NCI-H187 treated with DMSO at 0.1 percent for 48 hours (cell line): Measurements from ENCODE around the gene BSDC1.

Experiments used
- DNase-seq: peaks from one replicate; lab custom pipeline; 2025; lab: John Stamatoyannopoulos, UW

BSDC1 gene

DNA sequence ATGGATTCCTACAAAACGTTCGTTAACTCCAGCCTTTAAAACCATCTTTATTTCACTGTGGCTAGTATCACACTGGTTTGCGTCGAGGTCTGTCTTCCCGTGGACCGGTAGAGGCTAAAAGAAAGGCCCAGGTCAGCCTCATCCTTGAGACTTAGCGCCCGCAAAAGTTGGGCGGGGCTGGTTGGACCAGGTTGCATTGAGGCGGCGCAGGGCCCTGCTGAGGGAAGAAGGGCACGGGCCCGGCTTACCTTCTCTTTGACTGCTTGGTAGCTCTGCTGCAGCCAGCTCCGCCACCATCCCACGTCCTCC, 455 bp downstream of the BSDC1 start:
- no peak for DNase-seq

- DNase-seq, result no peak
Observed at GRCh38 chr1:32393136-32393535, 1.1 kb downstream of the BSDC1 start.

DNA sequence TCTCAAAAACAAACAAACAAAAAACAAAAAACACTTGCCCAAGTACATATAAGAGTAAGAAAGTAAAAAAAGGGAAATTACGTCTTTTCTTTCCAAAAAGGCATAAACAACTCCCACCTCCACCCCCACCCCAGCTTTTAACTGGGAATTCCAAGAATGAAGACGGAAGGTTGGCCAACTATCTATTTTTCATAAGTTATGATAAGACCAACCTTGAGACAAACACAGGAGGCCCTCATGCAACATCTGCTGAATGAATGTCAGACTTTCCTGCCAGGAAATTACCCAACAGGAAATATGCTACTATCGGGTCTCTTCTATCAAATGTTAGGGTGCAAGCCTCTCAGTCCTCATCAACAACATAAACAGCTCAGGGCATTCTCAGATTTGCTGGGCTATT, 1.9 kb downstream of the BSDC1 start:
- no peak for DNase-seq

DNA sequence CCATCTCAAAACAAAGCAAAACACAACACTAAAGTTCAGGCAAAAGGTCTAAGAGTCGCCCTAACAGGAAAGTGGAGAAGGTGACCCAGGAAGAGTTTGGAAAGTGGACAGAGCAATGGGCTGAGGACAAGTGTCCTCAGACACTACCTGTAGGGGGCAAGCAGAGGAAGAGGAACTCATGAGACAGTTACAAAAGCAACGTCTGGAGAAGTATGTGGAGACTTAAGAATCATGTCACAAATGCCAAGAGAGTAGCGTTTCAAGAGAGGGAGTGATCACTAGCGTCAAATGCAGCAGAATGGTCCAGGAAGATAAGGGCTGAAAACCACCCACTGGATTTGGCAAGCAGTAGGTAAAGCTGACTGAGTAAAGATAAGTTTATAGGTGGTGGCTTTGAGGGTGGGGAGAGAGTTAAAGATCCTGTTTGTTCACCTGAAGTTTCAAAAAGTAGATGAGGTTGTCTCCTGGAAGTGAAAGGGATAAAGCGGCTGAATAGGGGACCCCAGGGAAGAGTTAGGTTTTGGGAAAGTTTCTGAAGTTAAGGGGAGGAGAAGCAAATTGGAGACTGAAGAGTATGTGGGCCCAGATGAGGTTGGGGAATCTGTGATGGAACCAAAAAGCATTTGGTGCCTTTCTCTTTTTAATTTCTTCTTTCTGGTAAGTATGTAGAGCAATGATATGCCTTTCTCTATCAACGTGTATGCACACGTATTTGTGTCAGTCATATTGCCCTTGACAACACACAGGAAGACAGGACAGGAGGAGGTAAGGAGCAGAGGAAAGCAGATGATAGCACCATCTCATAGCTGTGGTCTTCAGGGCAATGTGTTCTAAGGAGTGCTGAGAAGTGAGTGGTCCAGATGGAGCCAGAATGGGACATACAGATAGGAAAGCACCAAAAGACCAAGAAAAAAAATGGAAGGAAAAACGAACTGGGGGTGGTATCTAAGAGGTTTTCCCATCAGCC, 3.1 kb downstream of the BSDC1 start:
- DNase-seq, result no peak

DNA sequence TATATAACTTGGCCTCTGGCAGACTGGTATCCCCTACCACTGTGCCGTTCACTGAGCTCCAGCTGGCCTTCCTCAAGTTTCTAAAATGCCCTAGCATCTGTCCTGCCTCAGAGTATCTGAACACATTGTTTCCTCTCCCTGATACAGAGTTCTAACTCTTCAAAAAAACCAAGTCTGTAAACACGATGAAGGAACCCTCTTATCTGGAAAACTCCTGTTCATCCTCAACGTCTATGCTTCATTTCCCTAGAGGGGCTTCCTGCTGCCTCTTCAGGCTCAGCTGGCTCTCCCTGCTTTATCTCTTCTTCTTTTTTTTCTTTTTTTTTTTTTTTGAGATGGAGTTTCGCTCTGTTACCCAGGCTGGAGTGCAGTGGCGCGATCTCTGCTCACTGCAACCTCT, 5.6 kb downstream of the BSDC1 start:
- no peak for DNase-seq

- DNase-seq, result no peak
Observed at GRCh38 chr1:32386676-32387392, 7.4 kb downstream of the BSDC1 start.

GRCh38 chr1:32380057-32380456, 14.2 kb downstream of the BSDC1 start:
- no peak for DNase-seq

- DNase-seq, result no peak
Observed at GRCh38 chr1:32377541-32378220, 16.6 kb downstream of the BSDC1 start.

GRCh38 chr1:32376199-32376598, 18.0 kb downstream of the BSDC1 start:
- no peak for DNase-seq

GRCh38 chr1:32373996-32374592, 20.1 kb downstream of the BSDC1 start:
- no peak for DNase-seq

DNA sequence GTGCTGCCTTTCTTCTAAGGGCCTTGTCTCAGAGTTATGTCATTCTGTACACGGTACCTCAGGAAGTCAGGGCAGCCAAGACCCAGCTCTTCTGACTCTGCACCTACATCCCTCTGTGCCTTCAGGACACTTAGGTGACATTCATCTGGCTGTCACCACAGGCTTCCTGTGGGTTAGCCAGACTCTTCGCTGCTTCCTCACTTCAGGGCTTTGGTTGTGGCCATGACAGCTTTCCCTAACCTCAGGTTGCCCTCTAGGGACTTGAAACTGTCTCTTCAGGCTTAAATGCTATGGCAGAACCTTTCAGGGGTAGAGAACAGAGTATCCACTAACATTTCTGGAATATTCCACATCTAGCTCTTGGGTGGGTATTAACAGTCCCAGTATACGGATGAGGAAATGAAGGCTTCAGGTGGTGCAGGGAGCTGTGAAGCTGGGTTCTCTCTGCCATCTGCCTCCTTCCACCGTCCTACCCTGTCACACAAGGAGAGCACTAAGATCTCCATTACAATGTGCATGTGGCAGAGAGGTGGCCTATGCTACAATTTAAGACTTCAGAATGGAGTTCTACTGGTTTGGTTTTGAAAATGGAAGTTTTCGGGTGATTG, 22.0 kb downstream of the BSDC1 start:
- no peak for DNase-seq

- no peak for DNase-seq
Observed at GRCh38 chr1:32367912-32368635, 26.2 kb downstream of the BSDC1 start.

DNA sequence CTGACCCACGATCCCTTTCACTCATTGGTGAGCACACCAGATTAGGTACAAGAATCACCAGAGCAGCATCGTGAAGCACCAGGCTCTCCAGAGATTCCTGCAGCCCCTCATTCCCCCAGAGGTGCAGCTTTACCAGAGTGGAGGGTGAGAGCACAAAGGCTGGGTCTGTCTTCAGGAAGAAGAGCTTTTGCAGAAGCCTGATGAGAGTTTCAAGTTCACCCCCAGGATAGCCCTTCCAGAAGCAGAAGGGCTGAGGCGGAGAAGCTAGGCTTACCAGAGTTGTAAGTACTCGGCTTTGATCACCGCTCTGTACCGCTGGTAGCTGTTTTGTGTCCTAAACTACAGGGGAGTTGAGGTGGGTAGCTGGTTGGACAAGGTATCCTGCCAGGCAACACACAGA, 28.8 kb downstream of the BSDC1 start:
- no peak for DNase-seq

- no peak for DNase-seq
Observed at GRCh38 chr1:32364836-32365235, 29.4 kb downstream of the BSDC1 start.

DNA sequence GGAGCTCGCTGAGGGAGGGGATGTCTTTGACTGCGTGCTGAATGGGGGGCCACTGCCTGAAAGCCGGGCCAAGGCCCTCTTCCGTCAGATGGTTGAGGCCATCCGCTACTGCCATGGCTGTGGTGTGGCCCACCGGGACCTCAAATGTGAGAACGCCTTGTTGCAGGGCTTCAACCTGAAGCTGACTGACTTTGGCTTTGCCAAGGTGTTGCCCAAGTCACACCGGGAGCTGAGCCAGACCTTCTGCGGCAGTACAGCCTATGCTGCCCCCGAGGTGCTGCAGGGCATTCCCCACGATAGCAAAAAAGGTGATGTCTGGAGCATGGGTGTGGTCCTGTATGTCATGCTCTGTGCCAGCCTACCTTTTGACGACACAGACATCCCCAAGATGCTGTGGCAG, 30.5 kb downstream of the BSDC1 start:
- no peak for DNase-seq

- no peak for DNase-seq
Observed at GRCh38 chr1:32362474-32363313, 31.5 kb downstream of the BSDC1 start, which contains the start of the genes FAM229A and TSSK3. Gene FAM229A, minus strand, starts transcription at chr1:32362485. Its CDS starts 394 bp downstream, at chr1:32362091. Gene TSSK3, plus strand, starts transcription at chr1:32362539. Its CDS starts 163 bp downstream, at chr1:32362702.

GRCh38 chr1:32361674-32362473, 32.4 kb downstream of the BSDC1 start:
- DNase-seq, result no peak

- DNase-seq, result no peak
Observed at GRCh38 chr1:32361308-32361673, 33.0 kb downstream of the BSDC1 start.

DNA sequence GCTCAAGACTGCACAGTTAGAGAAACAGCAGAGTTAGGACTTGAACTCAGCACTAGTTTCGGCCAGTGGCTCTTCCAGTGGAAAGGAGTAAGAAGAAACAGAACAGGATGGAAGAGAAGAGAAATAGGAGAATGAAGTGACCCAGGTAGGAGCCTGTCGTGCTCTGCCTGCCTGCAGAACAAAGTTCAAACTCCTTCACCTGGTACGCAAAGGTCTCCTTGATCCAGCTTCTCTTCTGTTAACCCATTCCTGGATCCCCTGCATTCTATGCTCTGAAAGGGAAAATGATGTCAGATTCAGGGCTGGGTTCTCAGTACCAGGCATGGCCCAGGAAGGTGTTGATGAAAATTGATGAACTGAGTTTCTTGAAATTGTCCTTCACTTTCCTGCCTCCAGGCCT, 35.8 kb downstream of the BSDC1 start:
- DNase-seq, result no peak
